GM12864 (cell line): ENCODE results near the gene ALDH1B1.

Experiments used
- DNase-seq: peaks from one replicate; pipeline ENCODE4 v3.0.0-alpha.2; 2011; ENCODE audit warnings: low read depth
- H3K4me3 ChIP-seq: 2 replicates; pipeline ENCODE4 v1.5.1; 2011; ENCODE audit warnings: mild to moderate bottlenecking, low read depth, low read length, control low read depth
- CTCF ChIP-seq: IDR thresholded peaks from 2 replicates; pipeline ENCODE4 v1.5.1; 2011; ENCODE audit warnings: low read depth, mild to moderate bottlenecking, moderate library complexity, low read length, control low read depth, inconsistent platforms; ENCODE audit errors: missing control alignments

ALDH1B1 gene

DNA sequence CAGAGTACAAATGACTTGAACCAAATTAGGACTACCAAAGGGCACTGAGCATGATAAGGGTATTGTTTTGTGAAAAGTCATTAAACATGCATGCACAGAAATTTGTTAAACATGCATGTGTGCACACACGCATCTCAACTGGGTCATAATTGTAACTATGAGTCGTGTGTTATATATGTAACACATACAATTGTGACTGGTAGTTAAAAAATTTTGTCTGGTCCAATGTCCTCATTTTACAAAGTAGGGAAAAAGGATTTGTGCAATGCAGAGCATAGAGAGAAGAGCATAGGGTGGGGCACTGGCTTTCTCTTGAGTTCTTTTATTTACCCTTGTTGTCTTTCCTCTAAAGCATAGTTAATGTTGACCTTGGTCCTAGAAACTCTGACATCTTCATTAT lies 51.1 kb downstream of the ALDH1B1 start:
- no peak overlapping the region for H3K4me3 ChIP-seq
- no peak for DNase-seq
- no peak for TF ChIP-seq CTCF

GRCh38 chr9:38445154-38446043 lies 52.9 kb downstream of the ALDH1B1 start:
- H3K4me3 ChIP-seq, result no peak overlapping the region
- DNase-seq, result no peak
- TF ChIP-seq CTCF, result peak; percentile 21

- no peak for DNase-seq
- H3K4me3 ChIP-seq, result no peak overlapping the region
- TF ChIP-seq CTCF, result no peak
Measured at GRCh38 chr9:38447703-38448102, 55.2 kb downstream of the ALDH1B1 start.
